Retina (tissue), 1 donor: ENCODE measurements around the gene MCF2L.
"Not testable (repeated sequence)": the region's sequence is repeated elsewhere in the genome, so short reads cannot be mapped to it uniquely, and the experiment has no call there.

Experiments
- DNase-seq: peaks from one replicate; pipeline ENCODE4 v3.0.0-alpha.2; 2016

Gene MCF2L

DNA sequence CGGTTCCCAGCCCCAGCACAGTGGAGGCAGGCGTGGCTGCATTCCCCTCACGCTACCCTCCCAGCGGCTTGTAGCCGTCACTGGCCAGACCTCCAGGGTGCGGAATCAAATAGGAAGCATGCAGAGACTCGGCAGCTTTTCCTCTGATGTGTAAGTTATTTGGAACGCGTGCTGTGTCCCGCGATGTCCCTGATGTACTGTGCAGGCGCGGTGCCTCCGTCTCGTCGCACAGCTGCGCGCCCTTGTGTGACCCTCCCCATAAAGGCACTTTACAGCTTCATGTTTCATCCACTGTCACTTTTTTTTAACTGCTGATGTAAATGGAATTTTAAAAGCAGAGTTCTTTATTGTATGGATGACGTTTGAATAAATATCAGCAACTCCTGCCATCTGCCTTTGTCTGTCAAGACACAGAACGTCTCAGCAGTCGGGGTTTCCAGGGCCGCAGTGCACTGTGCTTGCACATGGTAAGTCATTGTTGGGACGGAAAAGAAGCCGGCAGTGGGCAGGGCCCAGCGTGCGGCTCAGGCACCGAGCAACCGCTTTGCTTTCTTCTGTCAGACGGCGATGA, 129.2 kb downstream of the MCF2L start:
- peak; percentile 65 for DNase-seq

GRCh38 chr13:113099142-113099541, 130.1 kb downstream of the MCF2L start:
- no peak for DNase-seq

GRCh38 chr13:113102302-113102701, 133.3 kb downstream of the MCF2L start:
- DNase-seq: not testable (repeated sequence)

DNA sequence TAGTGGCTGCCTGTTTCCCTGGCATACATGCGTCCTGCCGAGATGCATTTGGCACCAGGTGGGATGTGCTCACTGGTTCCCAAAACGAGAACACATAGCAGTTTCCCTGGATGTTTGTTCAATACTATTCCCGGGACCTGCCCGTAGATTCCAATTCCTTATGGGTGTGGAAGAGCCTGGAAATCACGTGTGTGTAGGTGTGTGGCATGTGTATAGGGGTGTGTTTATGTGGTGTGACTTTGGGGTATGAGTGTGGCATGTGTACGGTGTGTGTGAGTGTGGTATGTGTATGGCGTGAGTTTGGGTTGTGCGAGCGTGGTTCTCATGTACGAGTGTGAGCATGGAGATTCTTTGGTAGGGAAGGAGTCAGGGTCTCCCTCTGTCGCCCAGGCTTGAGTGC, 133.7 kb downstream of the MCF2L start:
- no peak for DNase-seq

- no peak for DNase-seq
These were observed 134.6 kb downstream of the MCF2L start for GRCh38 chr13:113103646-113104045.

DNA sequence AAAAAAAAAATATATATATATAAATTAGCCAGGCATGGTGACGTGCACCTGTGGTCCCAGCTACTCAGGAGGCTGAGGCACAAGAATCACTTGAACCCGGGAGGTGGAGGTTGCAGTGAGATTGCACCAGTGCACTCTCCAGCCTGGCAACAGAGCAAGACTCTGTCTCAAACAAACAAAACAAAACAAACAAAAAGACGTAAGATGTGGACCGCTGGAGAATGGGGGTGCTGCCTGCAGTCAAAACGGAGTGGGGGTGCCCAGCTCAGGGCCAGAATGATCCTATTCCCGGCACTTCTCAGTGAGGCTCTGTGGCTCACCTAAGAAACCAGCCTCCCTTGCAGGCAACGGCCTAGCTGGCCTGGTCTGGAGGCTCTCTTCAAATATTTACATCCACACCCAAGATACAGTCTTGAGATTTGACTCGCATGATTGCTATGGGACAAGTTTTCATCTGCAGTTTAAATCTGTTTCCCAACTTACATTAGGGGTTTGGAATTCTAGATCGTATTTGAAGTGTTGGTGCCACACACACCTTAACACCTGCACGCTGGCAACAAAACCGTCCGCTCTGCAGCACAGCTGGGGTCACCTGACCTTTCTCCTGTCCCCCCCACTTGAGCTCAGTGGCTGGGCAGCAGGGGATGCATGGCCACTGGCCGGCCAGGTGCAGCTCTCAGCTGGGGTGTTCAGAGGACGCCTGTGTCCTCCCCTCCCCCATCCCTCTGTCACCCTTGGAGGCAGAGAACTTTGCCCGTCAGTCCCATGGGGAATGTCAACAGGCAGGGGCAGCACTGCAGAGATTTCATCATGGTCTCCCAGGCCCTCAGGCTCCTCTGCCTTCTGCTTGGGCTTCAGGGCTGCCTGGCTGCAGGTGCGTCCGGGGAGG, 136.3 kb downstream of the MCF2L start, which contains the start of gene F7:
TSS of gene F7 (plus strand) at position 760 of the 889 bp plus-strand sequence. CDS start at position 811, 51 bp downstream.
- DNase-seq: no peak

DNA sequence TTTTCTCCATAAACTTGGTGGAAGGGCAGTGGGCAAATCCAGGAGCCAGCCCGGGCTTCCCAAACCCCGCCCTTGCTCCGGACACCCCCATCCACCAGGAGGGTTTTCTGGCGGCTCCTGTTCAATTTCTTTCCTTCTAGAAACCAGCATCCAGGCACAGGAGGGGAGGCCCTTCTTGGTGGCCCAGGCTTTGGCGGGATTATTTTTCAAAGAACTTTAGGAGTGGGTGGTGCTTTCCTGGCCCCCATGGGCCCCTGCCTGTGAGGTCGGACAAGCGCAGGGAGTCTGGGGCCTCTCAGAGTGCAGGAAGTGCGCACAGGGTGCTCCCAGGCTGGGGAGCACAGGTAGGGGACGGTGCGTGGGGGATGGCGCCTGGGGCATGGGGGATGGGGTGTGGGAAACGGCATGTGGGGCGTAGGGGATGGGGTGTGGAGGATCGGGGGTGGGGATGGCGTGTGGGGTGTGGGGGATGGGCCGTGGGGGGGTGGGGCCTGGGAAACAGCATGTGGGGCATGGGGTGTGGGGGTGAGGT, 137.0 kb downstream of the MCF2L start:
- DNase-seq: no peak

- DNase-seq: no peak
These were observed 137.8 kb downstream of the MCF2L start for GRCh38 chr13:113106711-113107351.

GRCh38 chr13:113108521-113108920, 139.5 kb downstream of the MCF2L start:
- DNase-seq: not testable (repeated sequence)

DNA sequence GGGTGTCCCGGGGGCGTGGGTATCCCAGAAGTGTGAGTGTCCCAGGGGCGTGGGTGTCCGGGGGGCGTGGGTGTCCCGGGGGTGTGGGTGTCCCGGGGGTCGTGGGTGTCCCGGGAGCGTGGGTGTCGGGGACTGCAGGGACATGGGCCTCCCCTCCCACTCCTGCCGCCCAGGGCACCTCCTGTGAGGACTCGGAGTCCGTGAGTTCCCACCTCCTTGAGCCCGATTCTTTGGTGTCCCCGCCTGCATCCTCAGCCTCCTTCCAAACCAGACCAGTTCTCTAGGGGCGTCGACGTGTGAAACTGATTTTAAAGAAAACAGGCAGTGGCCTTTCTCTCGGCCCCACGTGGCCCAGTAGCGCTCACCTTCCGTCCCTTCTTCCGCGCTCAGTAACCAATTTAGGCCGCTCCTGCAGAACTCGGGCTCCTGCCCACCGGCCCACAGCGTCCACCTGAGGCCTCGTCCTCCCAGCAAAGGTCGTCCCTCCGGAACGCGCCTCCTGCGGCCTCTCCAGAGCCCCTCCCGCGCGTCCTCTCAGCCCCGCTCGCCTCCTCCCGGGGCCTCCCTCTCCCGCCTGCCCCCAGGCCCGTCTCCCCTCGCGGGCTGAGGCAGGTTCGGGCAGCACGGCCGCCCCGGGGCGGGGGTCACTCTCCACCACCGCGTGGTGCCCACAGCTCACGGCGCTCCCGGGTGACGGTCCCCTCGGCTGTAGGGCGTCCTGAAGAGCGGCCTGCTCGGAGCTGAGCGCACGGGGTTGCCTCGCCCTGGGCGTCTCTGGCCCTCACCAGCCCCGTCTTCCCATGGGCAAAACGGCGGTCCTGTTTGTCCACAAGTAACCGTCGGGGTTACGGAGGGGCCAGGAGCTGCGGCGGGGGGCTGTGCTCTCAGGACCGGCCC, 140.4 kb downstream of the MCF2L start:
- DNase-seq: peak; percentile 70

DNA sequence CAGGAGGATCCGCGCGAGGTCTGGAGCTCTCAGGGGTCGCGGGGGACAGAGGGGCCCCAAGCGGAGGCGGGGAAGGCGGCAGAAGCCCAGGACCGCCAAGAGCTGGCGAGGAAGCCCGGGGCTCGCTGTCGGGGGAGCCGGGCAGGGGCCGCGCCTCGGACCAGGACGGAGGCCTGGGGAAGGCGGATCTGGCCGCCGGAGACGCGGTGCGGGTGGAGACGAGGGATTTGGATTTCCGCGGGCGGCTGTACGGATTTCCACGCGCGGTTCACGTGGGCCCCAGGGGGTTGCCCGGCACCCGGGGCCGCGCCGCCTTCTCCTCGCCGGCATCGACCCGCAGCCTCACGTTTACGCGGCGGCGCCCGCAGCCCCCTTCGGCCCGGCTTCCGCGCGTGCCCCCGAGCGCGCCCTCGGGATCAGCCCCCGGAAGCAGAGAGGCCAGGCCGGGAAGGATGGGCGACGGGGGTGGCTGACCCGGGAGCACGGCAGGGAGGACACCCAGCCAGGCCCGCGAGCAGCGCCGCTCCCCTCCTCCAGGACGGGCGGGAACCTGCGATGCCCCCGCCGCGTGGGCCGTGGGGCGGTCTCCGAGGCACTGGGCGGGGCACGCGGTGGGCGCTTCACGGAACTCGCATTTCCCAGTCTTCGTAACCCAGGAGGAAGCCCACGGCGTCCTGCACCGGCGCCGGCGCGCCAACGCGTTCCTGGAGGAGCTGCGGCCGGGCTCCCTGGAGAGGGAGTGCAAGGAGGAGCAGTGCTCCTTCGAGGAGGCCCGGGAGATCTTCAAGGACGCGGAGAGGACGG, 141.2 kb downstream of the MCF2L start:
- peak; percentile 82 for DNase-seq

- DNase-seq: no peak
These were observed 141.9 kb downstream of the MCF2L start for GRCh38 chr13:113110852-113111315.

- DNase-seq: not testable (repeated sequence)
These were observed 142.8 kb downstream of the MCF2L start for GRCh38 chr13:113111821-113112220.

DNA sequence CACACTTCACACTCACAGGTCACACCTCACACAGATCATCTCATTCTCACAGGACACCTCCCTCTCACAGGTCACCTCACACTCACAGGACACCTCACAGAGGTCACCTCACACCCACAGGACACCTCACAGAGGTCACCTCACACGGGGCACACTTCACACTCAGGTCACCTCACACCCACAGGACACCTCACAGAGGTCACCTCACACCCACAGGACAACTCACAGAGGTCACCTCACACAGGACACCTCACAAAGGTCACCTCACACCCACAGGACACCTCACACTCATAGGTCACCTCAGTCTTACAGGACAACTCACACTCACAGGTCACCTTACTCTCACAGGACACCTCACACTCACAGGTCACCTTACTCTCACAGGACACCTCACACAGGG, 143.5 kb downstream of the MCF2L start:
- not testable (repeated sequence) for DNase-seq

GRCh38 chr13:113112893-113113845, 144.2 kb downstream of the MCF2L start:
- DNase-seq: no peak

DNA sequence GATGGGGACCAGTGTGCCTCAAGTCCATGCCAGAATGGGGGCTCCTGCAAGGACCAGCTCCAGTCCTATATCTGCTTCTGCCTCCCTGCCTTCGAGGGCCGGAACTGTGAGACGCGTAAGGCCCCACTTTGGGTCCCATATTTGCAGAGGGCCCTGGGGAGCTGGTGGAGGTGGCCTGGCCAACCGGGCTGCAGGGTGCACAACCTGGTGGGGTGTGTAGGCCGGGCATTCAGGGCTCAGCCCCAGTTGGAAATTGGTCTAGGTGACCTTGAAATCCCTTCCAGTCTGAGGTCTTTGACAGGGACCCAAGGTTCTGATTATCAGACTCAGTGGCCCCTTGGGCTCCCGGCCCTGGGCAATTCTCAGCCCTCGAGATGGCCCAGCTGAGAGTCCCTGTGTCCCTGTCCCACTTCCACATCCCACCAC, 144.8 kb downstream of the MCF2L start:
- no peak for DNase-seq

- no peak for DNase-seq
These were observed 145.7 kb downstream of the MCF2L start for GRCh38 chr13:113114511-113115362.

DNA sequence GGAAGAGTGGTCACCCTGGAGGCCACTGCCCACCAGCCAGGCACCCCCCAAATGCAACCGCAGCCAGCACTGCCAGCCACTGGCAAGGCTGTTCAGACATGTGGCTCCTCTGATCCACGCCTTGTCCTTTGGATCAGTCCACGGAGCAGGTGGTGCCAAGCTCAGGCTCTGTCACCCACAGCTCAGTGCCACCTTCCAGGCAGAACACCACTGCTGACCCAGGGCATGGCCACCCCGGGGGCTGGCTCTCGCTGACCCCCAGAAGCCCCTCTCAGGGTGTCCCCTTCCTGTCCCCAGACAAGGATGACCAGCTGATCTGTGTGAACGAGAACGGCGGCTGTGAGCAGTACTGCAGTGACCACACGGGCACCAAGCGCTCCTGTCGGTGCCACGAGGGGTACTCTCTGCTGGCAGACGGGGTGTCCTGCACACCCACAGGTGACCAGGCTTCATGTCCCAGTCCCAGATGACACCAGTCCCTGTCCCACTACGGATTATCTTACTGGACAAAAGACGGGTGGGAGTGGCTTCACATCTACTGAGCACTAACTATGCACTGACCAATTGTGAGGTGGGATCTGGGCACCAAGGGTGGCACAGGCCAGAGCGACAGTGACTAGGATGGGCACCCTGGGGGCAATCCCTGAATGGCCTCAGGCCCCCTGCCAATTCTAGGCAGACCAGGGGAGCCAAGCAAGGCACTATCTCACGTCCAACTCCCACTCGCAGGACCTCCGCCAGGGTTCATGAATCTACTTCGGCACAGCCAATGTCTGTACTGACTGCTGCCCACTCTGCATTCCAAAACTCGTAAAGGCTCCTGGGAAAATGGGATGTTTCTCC, 146.6 kb downstream of the MCF2L start:
- DNase-seq: no peak
